Activated T-helper 1 cell treated with Interleukin-2 at 50 U/mL for 16 hours (primary cell): ENCODE results near the gene SNAPC4.

Source experiments
- DNase-seq: peaks from one replicate; pipeline ENCODE4 v3.0.0-alpha.2; 2020; ENCODE audit warnings: low read depth

Gene SNAPC4

GRCh38 chr9:136400038-136400834 lies at the start of gene SNAPC4:
Gene SNAPC4 (minus strand): TSS chr9:136400170. CDS start chr9:136398428, 1,742 bp downstream.
- DNase-seq, result peak; percentile 82

- DNase-seq, result no peak
Measured at GRCh38 chr9:136448655-136449054, 48.7 kb upstream of the SNAPC4 start.

GRCh38 chr9:136447173-136447778 lies 47.3 kb upstream of the SNAPC4 start:
- DNase-seq, result no peak

GRCh38 chr9:136445799-136446198 lies 45.8 kb upstream of the SNAPC4 start:
- no peak for DNase-seq

- DNase-seq, result no peak
Measured at GRCh38 chr9:136444102-136444501, 44.1 kb upstream of the SNAPC4 start.

GRCh38 chr9:136443687-136444086 lies 43.7 kb upstream of the SNAPC4 start:
- no peak for DNase-seq

- no peak for DNase-seq
Measured at GRCh38 chr9:136443087-136443486, 43.1 kb upstream of the SNAPC4 start.

- no peak for DNase-seq
Measured at GRCh38 chr9:136442265-136442664, 42.3 kb upstream of the SNAPC4 start.

GRCh38 chr9:136441681-136442245 lies 41.8 kb upstream of the SNAPC4 start:
- no peak for DNase-seq

GRCh38 chr9:136441191-136441680 lies 41.3 kb upstream of the SNAPC4 start:
- DNase-seq, result no peak

- DNase-seq, result peak; percentile 80
Measured at GRCh38 chr9:136439481-136440408, 39.8 kb upstream of the SNAPC4 start, which contains the start of gene INPP5E. Gene INPP5E (minus strand): TSS chr9:136439845. CDS start chr9:136439419, 426 bp downstream.

GRCh38 chr9:136438548-136439480 lies 38.8 kb upstream of the SNAPC4 start:
- DNase-seq, result peak; percentile 19

- no peak for DNase-seq
Measured at GRCh38 chr9:136437839-136438547, 38.0 kb upstream of the SNAPC4 start.

- no peak for DNase-seq
Measured at GRCh38 chr9:136437430-136437829, 37.5 kb upstream of the SNAPC4 start.

GRCh38 chr9:136436055-136436634 lies 36.2 kb upstream of the SNAPC4 start:
- DNase-seq, result no peak

- DNase-seq, result no peak
Measured at GRCh38 chr9:136434580-136435169, 34.7 kb upstream of the SNAPC4 start.

- no peak for DNase-seq
Measured at GRCh38 chr9:136433849-136434579, 34.0 kb upstream of the SNAPC4 start.

- DNase-seq, result no peak
Measured at GRCh38 chr9:136433043-136433715, 33.2 kb upstream of the SNAPC4 start.
